Activated CD8-positive, alpha-beta memory T cell treated with anti-CD3 and anti-CD28 coated beads, Interleukin-2, amount 50 U/mL, for 24 hours (primary cell): ENCODE data around the gene AMOTL1.

Experiments
- DNase-seq: peaks from one replicate; pipeline ENCODE4 v3.0.0-alpha.2; 2020; ENCODE audit errors: extremely low read depth

Gene AMOTL1

GRCh38 chr11:94741022-94741679, 27.0 kb upstream of the AMOTL1 start:
- no peak for DNase-seq

- no peak for DNase-seq
These were observed 25.5 kb upstream of the AMOTL1 start for GRCh38 chr11:94742665-94743064.

- DNase-seq: no peak
These were observed 21.4 kb upstream of the AMOTL1 start for GRCh38 chr11:94746721-94747120.

- DNase-seq: no peak
These were observed 21.0 kb upstream of the AMOTL1 start for GRCh38 chr11:94747146-94747545.

- DNase-seq: no peak
These were observed 20.5 kb upstream of the AMOTL1 start for GRCh38 chr11:94747601-94748041.

GRCh38 chr11:94749369-94749768, 18.8 kb upstream of the AMOTL1 start:
- DNase-seq: no peak

- DNase-seq: no peak
These were observed 17.6 kb upstream of the AMOTL1 start for GRCh38 chr11:94750319-94751217.

- no peak for DNase-seq
These were observed 16.9 kb upstream of the AMOTL1 start for GRCh38 chr11:94751218-94751609.

GRCh38 chr11:94751786-94752185, 16.4 kb upstream of the AMOTL1 start:
- DNase-seq: no peak

GRCh38 chr11:94753630-94754029, 14.5 kb upstream of the AMOTL1 start:
- no peak for DNase-seq

- no peak for DNase-seq
These were observed 13.8 kb upstream of the AMOTL1 start for GRCh38 chr11:94754335-94754734.

GRCh38 chr11:94754819-94755218, 13.3 kb upstream of the AMOTL1 start:
- DNase-seq: no peak

GRCh38 chr11:94755494-94755893, 12.7 kb upstream of the AMOTL1 start:
- no peak for DNase-seq

GRCh38 chr11:94757037-94757735, 11.0 kb upstream of the AMOTL1 start:
- no peak for DNase-seq

GRCh38 chr11:94758666-94759065, 9.5 kb upstream of the AMOTL1 start:
- no peak for DNase-seq

GRCh38 chr11:94759522-94759921, 8.6 kb upstream of the AMOTL1 start:
- DNase-seq: no peak

GRCh38 chr11:94760296-94760695, 7.9 kb upstream of the AMOTL1 start:
- DNase-seq: no peak

- no peak for DNase-seq
These were observed 5.9 kb upstream of the AMOTL1 start for GRCh38 chr11:94762208-94762607.

GRCh38 chr11:94762995-94763394, 5.2 kb upstream of the AMOTL1 start:
- DNase-seq: no peak

- DNase-seq: no peak
These were observed 1.4 kb upstream of the AMOTL1 start for GRCh38 chr11:94766713-94767206.

GRCh38 chr11:94767291-94767690, 865 bp upstream of the AMOTL1 start:
- no peak for DNase-seq
